Stomach (tissue), 9 donors: ENCODE data around the gene CINP. TPM values are rescaled to one million over a fixed set of nuclear protein-coding genes. Genes with fewer than 3 reads are reported as not detected.

Source experiments
- DNase-seq, 2 donors: peaks; one replicate each; pipeline versions ENCODE4 v3.0.0 to v3.0.0-alpha.2; 2013 to 2019
- H3K27ac ChIP-seq, 5 donors: fragments of 200-600 bp in 4 of 5; sonication (generic) in 4 of 5; one replicate each; pipeline ENCODE4 v1.5.1; 2013 to 2019; ENCODE audit warnings: mild to moderate bottlenecking in 1 of 5, moderate library complexity in 1 of 5
- H3K27me3 ChIP-seq, 3 donors: fragments of 200-600 bp; sonication (generic); one replicate each; pipeline ENCODE4 v1.5.1; 2017 to 2019; ENCODE audit warnings: mixed run types in 1 of 3
- H3K36me3 ChIP-seq, 4 donors: fragments of 200-600 bp; sonication (generic); 1 replicate in 3 of 4; 2 replicates in 1 of 4; pipeline ENCODE4 v1.5.1; 2016 to 2019
- H3K4me1 ChIP-seq, 4 donors: fragments of 200-600 bp; sonication (generic); one replicate each; pipeline ENCODE4 v1.5.1; 2016 to 2019
- H3K4me3 ChIP-seq, 4 donors: fragments of 200-600 bp; sonication (generic) in 3 of 4; one replicate each; pipeline ENCODE4 v1.5.1; 2016 to 2019; ENCODE audit warnings: mild to moderate bottlenecking in 1 of 4
- H3K9me3 ChIP-seq, 4 donors: fragments of 200-600 bp; sonication (generic); one replicate each; pipeline ENCODE4 v1.5.1; 2016 to 2019
- CTCF ChIP-seq, 7 experiments: fragments of 450-650 bp in 4 of 7; fragments of 200-600 bp in 3 of 7; sonication (generic) in 3 of 7; IDR thresholded peaks; one replicate each; pipeline ENCODE4 v1.5.1; 2016 to 2019; ENCODE audit warnings: antibody characterized with exemption in 7 of 7, control low read depth in 2 of 7, mild to moderate bottlenecking in 1 of 7
- EP300 ChIP-seq: sonication (generic); formaldehyde crosslinking; IDR thresholded peaks from one replicate; pipeline ENCODE4 v1.6.1; 2017; ENCODE audit warnings: antibody characterized with exemption
- POLR2A ChIP-seq, 4 donors: fragments of 450-650 bp; IDR thresholded peaks; one replicate each; pipeline ENCODE4 v1.6.1; 2016; ENCODE audit warnings: antibody characterized with exemption in 4 of 4, control low read depth in 2 of 4, mild to moderate bottlenecking in 1 of 4, moderate library complexity in 1 of 4
- POLR2AphosphoS5 ChIP-seq, 3 donors: sonication (generic); formaldehyde crosslinking; IDR thresholded peaks; one replicate each; pipeline ENCODE4 v1.6.1; 2016; ENCODE audit warnings: antibody characterized with exemption in 3 of 3
- WGBS, 5 donors: extraction: QIAGEN DNeasy Blood & Tissue Kit in 3 of 5; methylation state at CpG; one replicate each; pipeline versions ENCODE4 v1.1.5 to v1.1.7; 2013 to 2018; 5-methylcytosine and 5-hydroxymethylcytosine counted together
- intact Hi-C: fragments of 100-400 bp; cut with DNase I; formaldehyde crosslinking; loops from one replicate; pipeline ENCODE4 v1.15.1; 2023; ENCODE audit warnings: low total_unique reads
- polyA plus RNA-seq, 3 donors: library from polyadenylated mRNA; stranded (reverse); fragments of 200-250 nt; gene quantifications; one replicate each; pipeline ENCODE4 v1.2.3, GENCODE V29; 2013
- total RNA-seq, 5 donors: library from RNA; depleted of rRNA; stranded (reverse); fragments of >200 nt; gene quantifications; one replicate each; pipeline versions ENCODE4 v1.1.0 to v1.2.3, GENCODE V29; 2014 to 2016
- donor health status: healthy with polysubstance abuse.
- donor health status: Bipolar disorder and iron deficiency.
- donor health status: healthy.

Gene CINP
- total and polyA plus RNA-seq, 8 donors: 0.29 to 65.5 (median 33.4) TPM

- DNase-seq: no peak
- no peak for TF ChIP-seq EP300
- no peak for TF ChIP-seq POLR2AphosphoS5 (IDR thresholded peaks at IDR 0.05)
- TF ChIP-seq POLR2A (IDR thresholded peaks at IDR 0.05): no peak
- TF ChIP-seq CTCF (IDR thresholded peaks at IDR 0.05): no peak
- 80 to 87% (median 82%) methylated on average over 3 of the region's 3 CpGs for WGBS, 5 donors
- Histone ChIP-seq H3K36me3 (peaks cover 59 to 100% (median 98%) of the 10 kb centered on the region in 4 donors), H3K27ac (no peak overlapping the region), H3K27me3 (no peaks in the 10 kb centered on the region), H3K9me3 (no peaks in the 10 kb centered on the region), H3K4me3 (no peak overlapping the region), H3K4me1 (no peaks in the 10 kb centered on the region)
- intact Hi-C loops: no loop called here
These were observed 17.5 kb downstream of the CINP start for GRCh38 chr14:102345232-102345631.

- no peaks in the 10 kb centered on the region for H3K27me3 ChIP-seq
- WGBS, 5 donors: 86 to 93% (median 92%) methylated on average over 5 of the region's 5 CpGs
- H3K4me1 ChIP-seq: no peaks in the 10 kb centered on the region
- no peak for DNase-seq
- H3K27ac ChIP-seq: no peak overlapping the region
- H3K9me3 ChIP-seq: no peaks in the 10 kb centered on the region
- TF ChIP-seq POLR2A (IDR thresholded peaks at IDR 0.05): no peak
- TF ChIP-seq POLR2AphosphoS5 (IDR thresholded peaks at IDR 0.05): no peak
- no peak for TF ChIP-seq EP300
- TF ChIP-seq CTCF (IDR thresholded peaks at IDR 0.05): no peak
- H3K36me3 ChIP-seq: peaks cover 60 to 99% (median 98%) of the 10 kb centered on the region in 4 donors
- intact Hi-C loops: no loop called here
- no peak overlapping the region for H3K4me3 ChIP-seq
These were observed 18.2 kb downstream of the CINP start for GRCh38 chr14:102344485-102344884.

- H3K27me3 ChIP-seq: no peaks in the 10 kb centered on the region
- no peaks in the 10 kb centered on the region for H3K9me3 ChIP-seq
- intact Hi-C loops: no loop called here
- no peak overlapping the region for H3K27ac ChIP-seq
- no peak for DNase-seq
- no peak overlapping the region for H3K4me3 ChIP-seq
- H3K36me3 ChIP-seq: peaks cover 58 to 99% (median 98%) of the 10 kb centered on the region in 4 donors
- no peaks in the 10 kb centered on the region for H3K4me1 ChIP-seq
- no peak for TF ChIP-seq POLR2AphosphoS5 (IDR thresholded peaks at IDR 0.05)
- no peak for TF ChIP-seq POLR2A (IDR thresholded peaks at IDR 0.05)
- no peak for TF ChIP-seq CTCF (IDR thresholded peaks at IDR 0.05)
- TF ChIP-seq EP300: no peak
- 82 to 94% (median 90%) methylated on average over 7 of the region's 7 CpGs for WGBS, 5 donors
These were observed 18.6 kb downstream of the CINP start for GRCh38 chr14:102344084-102344483.

GRCh38 chr14:102342238-102342637 is 20.5 kb downstream of the CINP start:
- H3K4me3 ChIP-seq: no peak overlapping the region
- DNase-seq: no peak
- H3K27me3 ChIP-seq: no peaks in the 10 kb centered on the region
- H3K9me3 ChIP-seq: no peaks in the 10 kb centered on the region
- intact Hi-C loops: no loop called here
- 81 to 90% (median 86%) methylated on average over 5 of the region's 5 CpGs for WGBS, 5 donors
- TF ChIP-seq POLR2AphosphoS5 (IDR thresholded peaks at IDR 0.05): no peak
- TF ChIP-seq EP300: no peak
- TF ChIP-seq POLR2A (IDR thresholded peaks at IDR 0.05): no peak
- no peaks in the 10 kb centered on the region for H3K4me1 ChIP-seq
- H3K27ac ChIP-seq: no peak overlapping the region
- peaks cover 47 to 99% (median 97%) of the 10 kb centered on the region in 4 donors for H3K36me3 ChIP-seq

GRCh38 chr14:102341566-102341965 is 21.1 kb downstream of the CINP start:
- H3K36me3 ChIP-seq: peaks cover 47 to 99% (median 97%) of the 10 kb centered on the region in 4 donors
- intact Hi-C loops: no loop called here

More at GRCh38 chr14:102341566-102341965, 21.1 kb downstream of the CINP start:
- WGBS, 5 donors: 82 to 99% (median 95%) methylated on average over 5 to 8 of the region's 8 CpGs
- DNase-seq: no peak
- TF ChIP-seq EP300: no peak
- no peak for TF ChIP-seq POLR2A (IDR thresholded peaks at IDR 0.05)
- TF ChIP-seq POLR2AphosphoS5 (IDR thresholded peaks at IDR 0.05): no peak
- TF ChIP-seq CTCF (IDR thresholded peaks at IDR 0.05): no peak
- H3K4me3 ChIP-seq: no peak overlapping the region
- no peak overlapping the region for H3K27ac ChIP-seq
- no peaks in the 10 kb centered on the region for H3K4me1 ChIP-seq
- H3K9me3 ChIP-seq: no peaks in the 10 kb centered on the region
- H3K27me3 ChIP-seq: no peaks in the 10 kb centered on the region
